Stimulated activated CD4-positive, alpha-beta T cell treated with anti-CD3 and anti-CD28 coated beads, Interleukin-1b, Interleukin-23, amount 100 ng/mL, for 4 hours (primary cell): ENCODE results near the gene LRRC49.

Experiments
- DNase-seq, 2 donors: peaks; one replicate each; pipeline ENCODE4 v3.0.0-alpha.2; 2020; ENCODE audit warnings: low read depth in 2 of 2

LRRC49 gene

DNA sequence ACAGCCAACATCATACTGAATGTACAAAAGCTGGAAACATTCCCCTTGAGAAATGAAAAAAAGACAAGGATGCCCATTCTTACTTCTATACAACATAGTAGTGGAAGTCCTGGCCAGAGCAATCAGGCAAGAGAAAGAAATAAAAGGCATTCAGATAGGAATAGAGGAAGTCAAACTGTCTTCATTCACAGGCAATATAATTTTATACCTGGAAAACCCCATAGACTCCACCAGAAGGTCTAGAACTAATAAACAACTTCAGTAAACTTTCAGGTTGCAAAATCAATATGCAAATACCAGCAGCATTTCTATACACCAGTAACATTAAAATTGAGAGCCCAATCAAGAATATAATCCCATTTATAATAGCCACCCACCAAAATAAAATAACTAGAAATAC, 195.5 kb downstream of the LRRC49 start:
- no peak for DNase-seq

DNA sequence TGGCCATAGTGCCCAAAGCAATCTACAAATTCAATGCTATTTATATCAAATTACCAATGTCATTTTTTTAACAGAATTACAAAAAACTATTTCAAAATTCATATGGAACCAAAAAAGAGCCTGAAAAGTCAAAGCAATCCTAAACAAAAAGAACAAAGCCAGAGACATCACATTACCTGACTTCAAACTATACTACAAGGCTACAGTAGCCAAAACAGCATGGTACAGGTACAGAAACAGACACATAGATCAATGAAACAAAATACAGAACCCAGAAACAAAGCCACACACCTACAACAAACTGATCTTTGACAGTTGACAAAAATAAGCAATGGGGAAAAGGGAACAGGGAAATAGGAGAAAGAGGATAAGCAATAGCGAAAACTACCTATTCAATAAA, 196.1 kb downstream of the LRRC49 start:
- no peak for DNase-seq

DNA sequence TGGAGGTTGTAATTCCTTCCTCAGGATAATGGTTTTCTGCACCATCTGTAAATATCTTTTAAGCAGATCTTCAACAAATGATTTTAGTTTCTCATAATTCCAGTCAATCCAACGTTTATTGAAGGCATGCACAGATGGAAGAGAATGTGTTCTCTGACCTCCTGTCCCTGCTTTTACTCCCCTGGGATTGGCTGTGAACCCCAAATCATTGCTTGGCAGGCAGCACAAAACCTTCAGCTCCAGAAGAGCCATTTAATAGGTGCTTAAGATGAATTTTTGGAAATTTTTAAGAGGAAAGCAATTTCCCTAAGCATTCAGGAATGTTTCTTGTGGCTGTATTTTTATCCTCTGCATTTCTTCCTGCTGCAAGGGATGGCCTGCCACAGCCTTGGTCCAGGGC, 197.2 kb downstream of the LRRC49 start:
- DNase-seq: no peak

DNA sequence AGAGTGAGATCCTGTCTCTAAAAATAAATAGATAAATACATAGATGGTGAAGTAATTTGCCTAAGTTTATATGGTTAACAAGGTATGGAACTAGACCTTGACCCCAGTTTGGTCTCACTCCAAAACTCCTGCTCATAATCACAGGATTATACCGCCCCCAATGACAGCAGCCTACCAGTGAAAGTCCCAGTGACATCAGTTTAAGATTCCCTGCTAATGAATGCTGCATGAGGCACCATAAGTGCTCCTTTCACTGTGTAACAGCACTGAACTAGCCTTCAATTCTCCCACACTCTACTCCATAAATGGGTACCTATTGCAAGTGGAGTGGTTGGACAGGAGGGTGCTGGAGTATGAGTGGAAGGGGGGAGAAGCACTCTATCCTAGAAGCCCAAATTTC, 199.0 kb downstream of the LRRC49 start:
- DNase-seq: no peak

DNA sequence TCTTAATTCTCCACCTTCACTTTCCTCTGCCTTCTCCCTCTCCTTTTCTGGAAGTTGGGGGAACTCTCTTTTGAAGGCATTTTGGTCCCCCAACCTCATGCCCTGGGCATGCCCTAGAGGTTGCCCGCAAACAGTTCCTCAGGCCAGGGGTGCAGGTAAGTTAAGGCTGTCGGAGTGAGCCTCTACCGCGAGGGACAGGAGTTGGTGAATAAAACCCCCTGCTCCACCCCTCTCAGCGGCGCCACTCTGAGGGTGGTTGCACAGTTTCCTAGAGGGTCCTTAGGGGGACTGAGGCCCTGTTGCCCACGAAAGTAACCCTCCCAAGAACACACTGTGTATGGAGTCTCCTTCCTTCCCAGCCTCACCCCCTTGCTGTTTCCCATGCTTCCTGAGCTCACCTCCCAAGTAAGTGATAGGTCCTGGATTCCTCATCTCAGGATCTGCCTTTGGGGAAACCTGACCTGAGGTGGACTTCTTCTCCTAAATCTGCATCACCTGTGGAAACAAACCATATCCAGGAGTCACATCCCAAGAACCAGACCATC, 199.5 kb downstream of the LRRC49 start:
- no peak for DNase-seq

GRCh38 chr15:71093054-71094024, 200.7 kb downstream of the LRRC49 start:
- no peak for DNase-seq

GRCh38 chr15:71094137-71094536, 201.5 kb downstream of the LRRC49 start:
- DNase-seq: no peak

- DNase-seq: no peak
These were observed 204.1 kb downstream of the LRRC49 start for GRCh38 chr15:71096676-71097075.

DNA sequence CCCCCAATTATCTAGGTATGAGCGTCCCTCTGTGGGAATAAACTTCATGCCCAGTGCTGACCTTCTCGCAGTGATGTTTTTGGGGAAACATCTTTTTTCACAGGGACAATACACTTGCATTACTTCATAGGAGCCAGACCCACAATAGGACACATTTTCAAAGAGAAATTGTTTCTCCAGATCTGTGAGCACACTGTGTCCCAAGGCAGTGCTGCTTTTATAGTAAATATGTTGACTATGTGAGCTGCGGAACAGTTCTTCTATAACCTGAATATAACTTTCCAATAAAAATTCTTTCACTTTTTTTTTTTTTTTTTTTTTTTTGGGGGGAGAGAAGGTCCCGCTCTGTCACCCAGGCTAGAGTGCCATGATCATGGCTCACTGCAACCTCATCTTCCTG, 205.3 kb downstream of the LRRC49 start:
- no peak for DNase-seq

DNA sequence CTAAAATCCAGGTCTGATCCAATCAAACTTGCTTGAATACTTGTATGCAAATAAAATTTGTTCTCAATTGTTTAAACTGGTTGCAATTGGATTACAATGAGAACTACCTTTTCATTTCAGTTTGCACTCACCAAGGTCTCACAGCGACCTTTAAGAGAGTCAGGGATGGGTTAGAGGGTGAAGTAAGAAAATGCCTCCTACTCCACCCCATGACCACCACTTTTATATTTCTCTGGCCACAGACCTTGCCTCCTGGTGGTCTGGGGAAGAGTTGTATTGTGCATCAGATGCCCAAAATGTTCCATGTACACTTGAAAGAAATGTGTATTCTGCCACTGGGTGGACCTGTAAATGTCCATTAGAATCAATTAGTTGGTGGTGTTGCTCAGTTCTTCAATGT, 206.3 kb downstream of the LRRC49 start:
- DNase-seq: no peak
